PC-9 (cell line): ENCODE measurements around the gene LRRC39.

ENCODE experiments used
- CTCF ChIP-seq: fragments of 200-600 bp; sonication (generic); conservative IDR thresholded peaks from 2 replicates; pipeline ENCODE4 v1.6.1; 2017; ENCODE audit warnings: mixed run types, antibody characterized with exemption, mild to moderate bottlenecking, moderate library complexity
- EZH2 ChIP-seq: fragments of 200-600 bp; sonication (generic); IDR thresholded peaks from 2 replicates; pipeline ENCODE4 v1.8.0; 2017; ENCODE audit warnings: antibody characterized with exemption, low read depth

GRCh38 chr1:100198596-100198995, 20.5 kb upstream of the LRRC39 start:
- TF ChIP-seq CTCF (no peak), EZH2 (no peak)
